Osteocyte (in vitro differentiated cells): Measurements from ENCODE around the gene TMEM150A. TPM values are rescaled to one million over a fixed set of nuclear protein-coding genes. Genes with fewer than 3 reads are reported as not detected.

Experiments
- DNase-seq: peaks from one replicate; pipeline ENCODE4 v3.0.0; 2021; ENCODE audit warnings: mixed read lengths; ENCODE audit not compliant: unreplicated experiment; ENCODE audit errors: extremely low spot score
- H3K27ac Mint-ChIP-seq: one replicate; pipeline ENCODE4 v1.8.0; 2021; ENCODE audit warnings: mild to moderate bottlenecking, mixed read lengths; ENCODE audit not compliant: unreplicated experiment
- H3K27me3 Mint-ChIP-seq: one replicate; pipeline ENCODE4 v1.8.0; 2021; ENCODE audit warnings: mixed read lengths; ENCODE audit not compliant: unreplicated experiment
- H3K36me3 Mint-ChIP-seq: one replicate; pipeline ENCODE4 v1.8.0; 2021; ENCODE audit warnings: mixed read lengths; ENCODE audit not compliant: unreplicated experiment
- H3K4me1 Mint-ChIP-seq: one replicate; pipeline ENCODE4 v1.8.0; 2021; ENCODE audit warnings: mixed read lengths; ENCODE audit not compliant: unreplicated experiment
- H3K4me3 Mint-ChIP-seq: one replicate; pipeline ENCODE4 v1.8.0; 2021; ENCODE audit warnings: mild to moderate bottlenecking, moderate library complexity, mixed read lengths; ENCODE audit not compliant: unreplicated experiment
- H3K9me3 Mint-ChIP-seq: one replicate; pipeline ENCODE4 v1.8.0; 2021; ENCODE audit warnings: mixed read lengths; ENCODE audit not compliant: unreplicated experiment
- CTCF ChIP-seq: fragments of 200-600 bp; sonication (generic); IDR thresholded peaks from 2 replicates; pipeline ENCODE4 v1.5.0; 2021; ENCODE audit warnings: antibody characterized with exemption, mild to moderate bottlenecking, moderate library complexity
- total RNA-seq: library from RNA; stranded (reverse); gene quantifications from 2 replicates; pipeline ENCODE4 v1.2.1, GENCODE V29; 2021

The TMEM150A gene
- total RNA-seq, 1 donor from 2014 or later: 18.2 TPM

DNA sequence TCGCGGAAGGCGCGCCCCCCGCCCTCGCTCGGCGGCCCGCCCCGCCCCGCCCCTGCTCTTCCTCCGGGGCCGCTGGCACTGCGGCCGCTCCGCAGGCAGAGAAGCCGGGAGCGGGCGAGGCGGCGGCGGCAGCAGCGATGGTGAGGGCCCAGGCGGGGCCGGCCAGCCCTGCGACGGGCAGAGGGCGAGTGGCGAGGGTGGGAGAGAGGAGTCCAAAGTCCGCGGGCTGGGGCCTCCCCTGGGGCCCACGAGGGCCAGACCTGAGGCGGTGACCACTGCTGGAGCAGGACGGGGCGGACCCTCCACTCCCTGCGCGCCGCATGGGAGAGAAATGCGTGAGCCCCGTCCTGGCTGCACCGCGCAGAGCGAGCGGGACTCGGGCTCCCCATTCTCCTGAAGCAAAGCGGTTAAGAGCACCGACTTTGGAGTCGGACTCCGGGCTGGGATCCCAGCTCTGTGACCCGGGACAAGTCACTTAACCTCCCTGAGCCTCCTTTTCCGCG is 18.1 kb downstream of the TMEM150A start, which contains the start of gene VAMP5:
VAMP5 (plus strand) TSS at position 78 of the 503 bp plus-strand sequence; CDS start at position 138, 60 bp downstream.
- Mint-ChIP-seq H3K4me1 (peaks cover 35% of the 10 kb centered on the region), H3K27me3 (peaks cover 4% of the 10 kb centered on the region), H3K27ac (peak within 1 kb of the TSS; percentile 32), H3K36me3 (no peaks in the 10 kb centered on the region), H3K4me3 (no peak within 1 kb of the TSS), H3K9me3 (no peaks in the 10 kb centered on the region)
- no peak for DNase-seq
- no peak for TF ChIP-seq CTCF

GRCh38 chr2:85583667-85584353 is 18.7 kb downstream of the TMEM150A start:
- no peak for TF ChIP-seq CTCF
- Mint-ChIP-seq H3K36me3 (no peaks in the 10 kb centered on the region), H3K4me3 (no peak overlapping the region), H3K4me1 (peaks cover 37% of the 10 kb centered on the region), H3K27me3 (peaks cover 4% of the 10 kb centered on the region), H3K27ac (no peak overlapping the region), H3K9me3 (no peaks in the 10 kb centered on the region)
- DNase-seq: no peak

DNA sequence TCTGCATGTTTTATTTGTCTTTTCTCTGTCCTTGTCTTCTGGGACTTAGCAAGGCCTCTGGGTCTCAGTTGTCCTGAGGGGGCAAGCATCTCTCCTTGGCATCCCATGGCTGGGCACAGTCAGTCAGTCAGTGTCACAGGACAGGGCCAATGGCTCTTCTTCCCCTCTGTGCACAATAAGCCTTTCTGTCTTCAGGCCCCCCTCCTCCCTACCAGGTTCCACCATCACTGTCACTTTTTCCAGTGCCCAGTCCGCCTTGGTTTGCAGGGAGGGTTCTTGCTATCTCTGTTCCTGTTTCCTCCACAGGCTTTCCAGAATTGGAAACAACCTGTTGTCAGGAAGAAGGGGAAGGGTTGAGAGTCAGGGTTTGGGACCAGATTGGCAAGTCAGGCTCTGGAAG is 20.0 kb downstream of the TMEM150A start:
- H3K36me3 Mint-ChIP-seq: no peaks in the 10 kb centered on the region
- no peak for TF ChIP-seq CTCF
- H3K9me3 Mint-ChIP-seq: no peaks in the 10 kb centered on the region
- peaks cover 40% of the 10 kb centered on the region for H3K4me1 Mint-ChIP-seq
- H3K27me3 Mint-ChIP-seq: peaks cover 4% of the 10 kb centered on the region
- H3K27ac Mint-ChIP-seq: no peak overlapping the region
- no peak overlapping the region for H3K4me3 Mint-ChIP-seq
- no peak for DNase-seq

DNA sequence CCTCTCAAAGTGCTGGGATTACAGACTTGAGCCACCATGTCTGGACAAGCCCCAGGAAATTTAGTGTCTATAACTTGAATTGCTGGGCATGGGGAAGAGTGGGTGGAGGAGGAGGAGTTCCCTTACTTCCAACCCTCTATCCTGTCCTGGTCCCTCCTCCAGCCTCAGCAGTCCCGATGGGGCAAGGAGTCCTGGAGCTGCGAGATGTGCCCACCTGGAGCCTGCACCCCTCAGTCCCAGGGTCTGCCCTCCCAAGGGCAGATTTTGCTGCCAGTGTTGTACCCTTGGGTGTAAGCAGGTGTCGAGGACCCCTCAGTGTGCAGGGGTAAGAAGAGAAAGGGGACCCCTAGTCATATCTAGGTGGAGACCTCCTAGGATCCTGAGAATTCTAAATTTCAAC is 22.3 kb downstream of the TMEM150A start:
- TF ChIP-seq CTCF: no peak
- Mint-ChIP-seq H3K4me1 (peaks cover 50% of the 10 kb centered on the region), H3K27ac (no peak overlapping the region), H3K4me3 (no peak overlapping the region), H3K27me3 (peaks cover 4% of the 10 kb centered on the region), H3K9me3 (no peaks in the 10 kb centered on the region), H3K36me3 (no peaks in the 10 kb centered on the region)
- no peak for DNase-seq

- no peaks in the 10 kb centered on the region for H3K36me3 Mint-ChIP-seq
- H3K27me3 Mint-ChIP-seq: peaks cover 4% of the 10 kb centered on the region
- TF ChIP-seq CTCF: no peak
- no peak for DNase-seq
- peaks cover 48% of the 10 kb centered on the region for H3K4me1 Mint-ChIP-seq
- peak overlapping the region; percentile 65 for H3K27ac Mint-ChIP-seq
- H3K9me3 Mint-ChIP-seq: no peaks in the 10 kb centered on the region
- no peak overlapping the region for H3K4me3 Mint-ChIP-seq
These were observed 23.1 kb downstream of the TMEM150A start for GRCh38 chr2:85579266-85579935.
